HEK293 (cell line): ENCODE data around the gene COPE.

Source experiments
- CTCF ChIA-PET: fragments of 350-600 bp; formaldehyde crosslinking; extraction: SDS; loops from one replicate; lab custom pipeline; 2021; ENCODE audit warnings: antibody characterized with exemption; lab: Yijun Ruan, JAX
- POLR2A ChIA-PET: fragments of 300-600 bp; formaldehyde crosslinking; extraction: SDS; loops from one replicate; lab custom pipeline; 2020; ENCODE audit warnings: antibody characterized with exemption, inconsistent platforms; lab: Yijun Ruan, JAX
- H3K27ac ChIP-seq: fragments of 200-500 bp; sonication (Bioruptor generic); 2 replicates; pipeline ENCODE4 v1.5.1; 2014; ENCODE audit warnings: low read depth, low read length, control low read depth, inconsistent platforms; ENCODE audit errors: extremely low read depth
- H3K36me3 ChIP-seq, 2 experiments: fragments of 200-500 bp in 1 of 2; sonication (Bioruptor generic) in 1 of 2; 1 replicate in 1 of 2; 2 replicates in 1 of 2; pipeline ENCODE4 v1.5.1; 2014 to 2017; ENCODE audit warnings: inconsistent platforms in 2 of 2, low read length in 2 of 2; ENCODE audit not compliant: control insufficient read depth in 2 of 2, insufficient read depth in 1 of 2
- H3K4me1 ChIP-seq: fragments of 200-500 bp; sonication (Bioruptor generic); 2 replicates; pipeline ENCODE4 v1.5.1; 2014; ENCODE audit warnings: mild to moderate bottlenecking, low read length, inconsistent platforms; ENCODE audit not compliant: control insufficient read depth, insufficient read depth
- H3K4me3 ChIP-seq: 2 replicates; pipeline ENCODE4 v1.5.1; 2011; ENCODE audit warnings: low read depth, mild to moderate bottlenecking, control low read depth, low read length, moderate library complexity
- H3K9me3 ChIP-seq: fragments of 200-500 bp; sonication (Bioruptor generic); 2 replicates; pipeline ENCODE4 v1.5.1; 2014; ENCODE audit warnings: low read depth, low read length, inconsistent platforms; ENCODE audit not compliant: control insufficient read depth, insufficient read depth
- HOXD13 ChIP-seq: sonication (generic); formaldehyde crosslinking; IDR thresholded peaks from 2 replicates; pipeline ENCODE4 v1.8.0; 2022; ENCODE audit warnings: missing genetic modification reagents, borderline replicate concordance
- KLF10 ChIP-seq: fragments of 450-650 bp; IDR thresholded peaks from 2 replicates; pipeline ENCODE4 v1.5.1; 2018; ENCODE audit warnings: missing biosample characterization, mild to moderate bottlenecking, missing genetic modification characterization
- TRIM28 ChIP-seq: IDR thresholded peaks from 2 replicates; pipeline ENCODE4 v1.6.1; 2011; ENCODE audit warnings: low read length, control low read depth, borderline replicate concordance
- ZEB2 ChIP-seq: fragments of 450-650 bp; formaldehyde crosslinking; IDR thresholded peaks from 2 replicates; pipeline ENCODE4 v1.5.1; 2016; ENCODE audit warnings: missing biosample characterization, missing genetic modification characterization
- ZNF19 ChIP-seq: fragments of 450-650 bp; formaldehyde crosslinking; IDR thresholded peaks from 2 replicates; pipeline ENCODE4; 2016; ENCODE audit warnings: missing biosample characterization, missing genetic modification characterization, low read depth
- ZNF292 ChIP-seq: fragments of 450-650 bp; formaldehyde crosslinking; IDR thresholded peaks from 2 replicates; pipeline ENCODE4 v1.5.1; 2016; ENCODE audit warnings: low read depth, missing biosample characterization, missing genetic modification characterization, borderline replicate concordance
- ZNF76 ChIP-seq: fragments of 450-650 bp; formaldehyde crosslinking; IDR thresholded peaks from 2 replicates; pipeline ENCODE4; 2016; ENCODE audit warnings: low read depth, missing biosample characterization, missing genetic modification characterization, borderline replicate concordance
- TF ChIP-seq, protein P1 (sequence below): fragments of 450-650 bp; formaldehyde crosslinking; IDR thresholded peaks from 2 replicates; pipeline ENCODE4 v1.5.1; 2016; ENCODE audit warnings: missing biosample characterization, missing genetic modification characterization
- TF ChIP-seq, protein P2 (sequence below): fragments of 450-650 bp; formaldehyde crosslinking; IDR thresholded peaks from 2 replicates; pipeline ENCODE4 v1.5.1; 2017; ENCODE audit warnings: missing biosample characterization, missing genetic modification characterization
- TF ChIP-seq, protein P3 (sequence below): fragments of 450-650 bp; formaldehyde crosslinking; conservative IDR thresholded peaks from 2 replicates; pipeline ENCODE4 v1.5.1; 2016; ENCODE audit warnings: low read depth, missing biosample characterization, missing genetic modification characterization

The COPE gene

DNA sequence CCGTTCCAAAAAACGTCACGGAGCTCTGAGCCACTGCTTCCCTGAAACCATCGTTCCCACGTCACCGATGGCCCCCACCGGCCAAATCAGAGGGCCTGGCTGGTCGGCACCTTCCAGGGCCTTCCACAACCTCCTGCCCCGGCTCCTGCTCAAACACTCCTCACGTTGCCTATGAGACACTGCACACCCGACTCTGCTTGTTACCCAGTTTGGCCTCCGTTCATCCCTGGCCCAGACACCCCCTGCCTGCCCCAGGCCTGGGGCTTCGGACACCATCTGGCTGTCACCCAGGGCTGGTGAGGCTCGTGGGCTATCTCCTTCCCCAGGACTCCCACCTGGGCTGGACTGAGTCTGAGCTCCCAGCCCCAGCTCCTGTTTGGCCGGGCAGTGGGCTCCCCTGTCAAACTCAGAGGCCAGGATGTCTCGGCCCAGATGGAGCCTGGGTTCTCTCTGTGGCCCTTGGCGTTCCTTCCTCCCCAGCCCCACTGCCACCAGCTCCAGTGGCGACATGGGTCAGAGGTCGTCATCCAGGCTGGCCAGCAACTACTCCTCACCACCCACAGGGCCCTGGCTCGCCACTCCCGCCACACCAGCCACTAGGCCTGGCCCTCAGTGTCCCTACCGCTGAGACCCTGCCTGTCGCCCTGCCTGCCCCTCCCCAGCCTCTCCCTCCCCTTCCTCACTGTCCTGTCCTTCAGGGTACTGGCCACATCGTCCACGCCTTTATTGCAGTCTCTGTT lies 41.0 kb downstream of the COPE start (continued):
- TF ChIP-seq, protein P1, sequence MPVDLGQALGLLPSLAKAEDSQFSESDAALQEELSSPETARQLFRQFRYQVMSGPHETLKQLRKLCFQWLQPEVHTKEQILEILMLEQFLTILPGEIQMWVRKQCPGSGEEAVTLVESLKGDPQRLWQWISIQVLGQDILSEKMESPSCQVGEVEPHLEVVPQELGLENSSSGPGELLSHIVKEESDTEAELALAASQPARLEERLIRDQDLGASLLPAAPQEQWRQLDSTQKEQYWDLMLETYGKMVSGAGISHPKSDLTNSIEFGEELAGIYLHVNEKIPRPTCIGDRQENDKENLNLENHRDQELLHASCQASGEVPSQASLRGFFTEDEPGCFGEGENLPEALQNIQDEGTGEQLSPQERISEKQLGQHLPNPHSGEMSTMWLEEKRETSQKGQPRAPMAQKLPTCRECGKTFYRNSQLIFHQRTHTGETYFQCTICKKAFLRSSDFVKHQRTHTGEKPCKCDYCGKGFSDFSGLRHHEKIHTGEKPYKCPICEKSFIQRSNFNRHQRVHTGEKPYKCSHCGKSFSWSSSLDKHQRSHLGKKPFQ = no peak
- TF ChIP-seq HOXD13 (CRISPR knock-in tag) = no peak

DNA sequence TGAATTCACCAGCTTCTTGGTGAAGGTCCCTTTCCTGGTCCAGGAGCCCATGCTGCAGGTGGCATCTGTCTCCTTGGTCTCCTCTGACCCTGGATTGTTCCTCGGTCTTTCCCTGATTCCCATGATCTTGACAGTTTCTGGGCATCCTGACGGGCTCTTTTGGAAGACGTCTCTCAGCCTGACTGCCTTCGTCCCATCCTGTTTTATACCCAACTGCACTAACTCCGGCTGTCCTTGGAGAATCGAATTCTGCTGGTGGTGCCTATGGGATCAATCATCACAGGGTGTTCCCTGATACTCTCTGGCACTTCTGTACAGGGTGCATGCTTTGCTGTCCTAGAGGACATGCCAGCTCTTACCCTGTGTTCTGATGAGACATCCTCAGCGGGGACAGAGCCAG lies 42.3 kb downstream of the COPE start:
- CTCF ChIA-PET = interaction anchor here (3.4 kb wide), 1 partner anchor 11 kb away, joined by 32 read pairs; no protein-coding TSS in a partner anchor
- TF ChIP-seq, protein P2, sequence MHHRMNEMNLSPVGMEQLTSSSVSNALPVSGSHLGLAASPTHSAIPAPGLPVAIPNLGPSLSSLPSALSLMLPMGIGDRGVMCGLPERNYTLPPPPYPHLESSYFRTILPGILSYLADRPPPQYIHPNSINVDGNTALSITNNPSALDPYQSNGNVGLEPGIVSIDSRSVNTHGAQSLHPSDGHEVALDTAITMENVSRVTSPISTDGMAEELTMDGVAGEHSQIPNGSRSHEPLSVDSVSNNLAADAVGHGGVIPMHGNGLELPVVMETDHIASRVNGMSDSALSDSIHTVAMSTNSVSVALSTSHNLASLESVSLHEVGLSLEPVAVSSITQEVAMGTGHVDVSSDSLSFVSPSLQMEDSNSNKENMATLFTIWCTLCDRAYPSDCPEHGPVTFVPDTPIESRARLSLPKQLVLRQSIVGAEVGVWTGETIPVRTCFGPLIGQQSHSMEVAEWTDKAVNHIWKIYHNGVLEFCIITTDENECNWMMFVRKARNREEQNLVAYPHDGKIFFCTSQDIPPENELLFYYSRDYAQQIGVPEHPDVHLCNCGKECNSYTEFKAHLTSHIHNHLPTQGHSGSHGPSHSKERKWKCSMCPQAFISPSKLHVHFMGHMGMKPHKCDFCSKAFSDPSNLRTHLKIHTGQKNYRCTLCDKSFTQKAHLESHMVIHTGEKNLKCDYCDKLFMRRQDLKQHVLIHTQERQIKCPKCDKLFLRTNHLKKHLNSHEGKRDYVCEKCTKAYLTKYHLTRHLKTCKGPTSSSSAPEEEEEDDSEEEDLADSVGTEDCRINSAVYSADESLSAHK (tag by site-specific recombination) = peak; percentile 62
- no peak for TF ChIP-seq ZNF19 (tag by site-specific recombination)
- peak; percentile 55; the same call in 1 of the 2 replicates for TF ChIP-seq TRIM28
- POLR2A ChIA-PET = no interaction called here

DNA sequence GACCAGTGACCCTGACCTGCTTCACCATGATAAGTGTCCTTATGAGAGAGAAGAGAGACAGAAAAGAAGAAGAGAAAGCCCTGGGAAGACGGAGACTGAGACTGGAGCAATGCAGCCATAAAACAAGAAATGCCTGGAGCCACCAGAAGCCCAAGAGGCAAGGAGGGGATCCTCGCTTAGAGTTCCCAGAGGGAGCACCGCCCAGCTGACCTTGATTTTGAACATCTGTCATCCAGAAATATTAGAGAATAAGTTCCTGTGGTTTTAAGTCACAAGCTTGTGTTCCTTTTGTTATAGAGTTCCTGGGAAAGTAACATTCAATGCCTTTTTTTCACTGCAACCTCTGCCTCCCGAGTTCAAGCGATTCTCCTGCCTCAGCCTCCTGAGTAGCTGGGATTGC lies 43.5 kb downstream of the COPE start:
- ChIA-PET CTCF (interaction anchor here (0.6 to 3.4 kb wide), 7 partner anchors 10 to 263 kb away, joined by 3 to 32 read pairs (median 3); partner anchors contain the start of gene TMEM59L), POLR2A (interaction anchor here (0.6 to 1.4 kb wide), 4 partner anchors 26 to 112 kb away, joined by 3 read pairs; partner anchors contain the start of genes COPE and DDX49)
- Histone ChIP-seq H3K9me3 (no peaks in the 10 kb centered on the region), H3K4me3 (no peak overlapping the region), H3K27ac (no peak overlapping the region), H3K36me3 (peaks cover 7 to 58% of the 10 kb centered on the region in 2 experiments; a peak in 2 of 3 replicates), H3K4me1 (peaks cover 5% of the 10 kb centered on the region)
- TF ChIP-seq, protein P3, sequence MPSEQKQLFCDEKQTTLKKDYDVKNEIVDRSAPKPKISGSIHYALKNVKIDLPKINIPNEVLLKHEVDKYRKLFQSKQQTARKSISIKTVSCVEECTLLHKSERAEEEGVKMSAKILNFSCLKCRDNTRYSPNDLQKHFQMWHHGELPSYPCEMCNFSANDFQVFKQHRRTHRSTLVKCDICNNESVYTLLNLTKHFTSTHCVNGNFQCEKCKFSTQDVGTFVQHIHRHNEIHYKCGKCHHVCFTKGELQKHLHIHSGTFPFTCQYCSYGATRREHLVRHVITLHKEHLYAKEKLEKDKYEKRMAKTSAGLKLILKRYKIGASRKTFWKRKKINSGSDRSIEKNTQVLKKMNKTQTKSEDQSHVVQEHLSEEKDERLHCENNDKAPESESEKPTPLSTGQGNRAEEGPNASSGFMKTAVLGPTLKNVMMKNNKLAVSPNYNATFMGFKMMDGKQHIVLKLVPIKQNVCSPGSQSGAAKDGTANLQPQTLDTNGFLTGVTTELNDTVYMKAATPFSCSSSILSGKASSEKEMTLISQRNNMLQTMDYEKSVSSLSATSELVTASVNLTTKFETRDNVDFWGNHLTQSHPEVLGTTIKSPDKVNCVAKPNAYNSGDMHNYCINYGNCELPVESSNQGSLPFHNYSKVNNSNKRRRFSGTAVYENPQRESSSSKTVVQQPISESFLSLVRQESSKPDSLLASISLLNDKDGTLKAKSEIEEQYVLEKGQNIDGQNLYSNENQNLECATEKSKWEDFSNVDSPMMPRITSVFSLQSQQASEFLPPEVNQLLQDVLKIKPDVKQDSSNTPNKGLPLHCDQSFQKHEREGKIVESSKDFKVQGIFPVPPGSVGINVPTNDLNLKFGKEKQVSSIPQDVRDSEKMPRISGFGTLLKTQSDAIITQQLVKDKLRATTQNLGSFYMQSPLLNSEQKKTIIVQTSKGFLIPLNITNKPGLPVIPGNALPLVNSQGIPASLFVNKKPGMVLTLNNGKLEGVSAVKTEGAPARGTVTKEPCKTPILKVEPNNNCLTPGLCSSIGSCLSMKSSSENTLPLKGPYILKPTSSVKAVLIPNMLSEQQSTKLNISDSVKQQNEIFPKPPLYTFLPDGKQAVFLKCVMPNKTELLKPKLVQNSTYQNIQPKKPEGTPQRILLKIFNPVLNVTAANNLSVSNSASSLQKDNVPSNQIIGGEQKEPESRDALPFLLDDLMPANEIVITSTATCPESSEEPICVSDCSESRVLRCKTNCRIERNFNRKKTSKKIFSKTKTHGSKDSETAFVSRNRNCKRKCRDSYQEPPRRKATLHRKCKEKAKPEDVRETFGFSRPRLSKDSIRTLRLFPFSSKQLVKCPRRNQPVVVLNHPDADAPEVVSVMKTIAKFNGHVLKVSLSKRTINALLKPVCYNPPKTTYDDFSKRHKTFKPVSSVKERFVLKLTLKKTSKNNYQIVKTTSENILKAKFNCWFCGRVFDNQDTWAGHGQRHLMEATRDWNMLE (tag by site-specific recombination) = no peak
- TF ChIP-seq ZNF76 (tag by site-specific recombination) = no peak
- no peak for TF ChIP-seq ZNF292 (tag by site-specific recombination)
- TF ChIP-seq KLF10 = no peak
- TF ChIP-seq ZEB2 (tag by site-specific recombination) = no peak

More for the DNA sequence above, 42.3 kb downstream of the COPE start:
- no peak overlapping the region for H3K27ac ChIP-seq
- H3K4me3 ChIP-seq = no peak overlapping the region
- H3K9me3 ChIP-seq = no peaks in the 10 kb centered on the region
- peaks cover 16 to 68% of the 10 kb centered on the region in 2 experiments; a peak in 2 of 3 replicates for H3K36me3 ChIP-seq
- peaks cover under 1% of the 10 kb centered on the region; the same call in 1 of the 2 replicates for H3K4me1 ChIP-seq
